K562 (cell line): Measurements from ENCODE around the gene RTL10.

Experiments used
- TBP ChIP-seq: optimal IDR thresholded peaks from 2 replicates; pipeline ENCODE3; 2011; ENCODE audit warnings: low read depth, low read length, improper control_type of control experiment
- TRIM24 ChIP-seq, 2 experiments: fragments of 450-650 bp; IDR thresholded peaks; 2 replicates each; pipeline ENCODE4 v1.6.1; 2016
- ZNF253 ChIP-seq: fragments of 250-450 bp; sonication (Bioruptor Pico); conservative IDR thresholded peaks from 2 replicates; pipeline ENCODE4 v1.6.1; 2021; ENCODE audit warnings: mild to moderate bottlenecking
- TF ChIP-seq, protein P1 (sequence below), 3 experiments: IDR thresholded peaks in 2 of 3; conservative IDR thresholded peaks in 1 of 3; 2 replicates each; pipeline ENCODE4 v1.5.1; 2011 to 2012; ENCODE audit warnings: low read length in 3 of 3, mild to moderate bottlenecking in 3 of 3, control low read depth in 2 of 3, improper control_type of control experiment in 1 of 3, inconsistent platforms in 1 of 3, low read depth in 1 of 3, mixed read lengths in 1 of 3, moderate library complexity in 1 of 3; ENCODE audit not compliant: insufficient read depth in 2 of 3
- TF ChIP-seq, protein P2 (sequence below): fragments of 250-450 bp; sonication (Bioruptor Pico); IDR thresholded peaks from 2 replicates; pipeline ENCODE4 v1.9.0; 2021; ENCODE audit warnings: mild to moderate bottlenecking

DNA sequence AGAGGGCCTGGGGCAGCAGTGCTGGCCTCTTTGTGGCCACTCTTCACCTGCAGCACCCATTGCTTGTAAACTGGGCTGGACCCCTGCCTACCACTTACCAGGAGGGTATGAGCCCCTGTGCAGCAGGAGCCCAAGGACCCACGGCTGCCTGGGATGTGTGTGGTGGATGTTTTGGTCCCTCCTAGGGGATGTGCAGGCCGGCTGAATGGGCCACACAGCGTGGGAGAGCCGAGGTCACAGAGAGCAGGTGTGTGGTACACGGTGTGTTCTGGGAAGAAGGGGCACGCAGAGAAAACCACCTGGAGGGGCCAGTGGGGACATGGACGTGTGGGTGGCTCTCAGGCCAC, 19.3 kb upstream of the RTL10 start:
- no peak for TF ChIP-seq TRIM24 (IDR thresholded peaks at IDR 0.05)
- TF ChIP-seq, protein P1, sequence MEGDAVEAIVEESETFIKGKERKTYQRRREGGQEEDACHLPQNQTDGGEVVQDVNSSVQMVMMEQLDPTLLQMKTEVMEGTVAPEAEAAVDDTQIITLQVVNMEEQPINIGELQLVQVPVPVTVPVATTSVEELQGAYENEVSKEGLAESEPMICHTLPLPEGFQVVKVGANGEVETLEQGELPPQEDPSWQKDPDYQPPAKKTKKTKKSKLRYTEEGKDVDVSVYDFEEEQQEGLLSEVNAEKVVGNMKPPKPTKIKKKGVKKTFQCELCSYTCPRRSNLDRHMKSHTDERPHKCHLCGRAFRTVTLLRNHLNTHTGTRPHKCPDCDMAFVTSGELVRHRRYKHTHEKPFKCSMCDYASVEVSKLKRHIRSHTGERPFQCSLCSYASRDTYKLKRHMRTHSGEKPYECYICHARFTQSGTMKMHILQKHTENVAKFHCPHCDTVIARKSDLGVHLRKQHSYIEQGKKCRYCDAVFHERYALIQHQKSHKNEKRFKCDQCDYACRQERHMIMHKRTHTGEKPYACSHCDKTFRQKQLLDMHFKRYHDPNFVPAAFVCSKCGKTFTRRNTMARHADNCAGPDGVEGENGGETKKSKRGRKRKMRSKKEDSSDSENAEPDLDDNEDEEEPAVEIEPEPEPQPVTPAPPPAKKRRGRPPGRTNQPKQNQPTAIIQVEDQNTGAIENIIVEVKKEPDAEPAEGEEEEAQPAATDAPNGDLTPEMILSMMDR (IDR thresholded peaks at IDR 0.05 in 2 of 3, conservative IDR thresholded peaks at IDR 0.05 in 1 of 3; ENCODE audit: insufficient read depth in 2 of 3, low read depth in 1 of 3, low read length in 3 of 3): no peak
- no peak for TF ChIP-seq TBP
- TF ChIP-seq, protein P2, sequence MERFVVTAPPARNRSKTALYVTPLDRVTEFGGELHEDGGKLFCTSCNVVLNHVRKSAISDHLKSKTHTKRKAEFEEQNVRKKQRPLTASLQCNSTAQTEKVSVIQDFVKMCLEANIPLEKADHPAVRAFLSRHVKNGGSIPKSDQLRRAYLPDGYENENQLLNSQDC: no peak
- no peak for TF ChIP-seq ZNF253 (CRISPR knock-in tag)
